NCI-H748 (cell line): ENCODE results near the gene GNL3.
"Not testable (repeated sequence)": the region's sequence is repeated elsewhere in the genome, so short reads cannot be mapped to it uniquely, and the experiment has no call there.

Experiments
- DNase-seq: peaks from one replicate; lab custom pipeline; 2025; ENCODE audit not compliant: unreplicated experiment; lab: John Stamatoyannopoulos, UW

Gene GNL3

DNA sequence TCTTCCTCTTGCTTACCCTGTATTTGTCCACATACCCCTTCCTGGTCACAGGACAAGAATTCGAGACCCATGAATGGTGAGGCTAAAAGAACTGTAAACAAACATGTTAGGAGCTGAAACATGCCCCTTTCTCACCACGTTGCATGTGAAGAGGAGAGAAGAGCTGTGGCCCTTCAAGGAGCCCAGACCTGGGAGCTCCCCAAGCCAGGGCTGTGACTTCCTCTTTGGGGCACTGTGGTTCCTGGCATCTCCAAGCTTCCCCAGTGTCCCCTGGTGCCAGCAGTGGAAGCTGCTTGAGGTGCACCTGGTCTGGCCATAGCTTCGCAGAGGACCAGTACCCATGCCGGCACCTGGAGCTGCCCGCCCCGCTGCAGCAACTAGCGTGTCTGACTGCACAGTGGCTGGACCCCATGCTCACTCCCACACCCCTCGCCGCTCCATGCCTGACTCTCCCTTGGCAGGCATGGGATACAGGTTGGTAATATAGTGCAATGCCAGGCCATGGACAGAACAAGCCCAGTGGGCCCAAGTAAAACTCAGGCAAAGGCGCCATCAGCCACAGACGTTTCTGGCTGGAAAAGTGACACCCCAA, 30.0 kb downstream of the GNL3 start:
- no peak for DNase-seq

DNA sequence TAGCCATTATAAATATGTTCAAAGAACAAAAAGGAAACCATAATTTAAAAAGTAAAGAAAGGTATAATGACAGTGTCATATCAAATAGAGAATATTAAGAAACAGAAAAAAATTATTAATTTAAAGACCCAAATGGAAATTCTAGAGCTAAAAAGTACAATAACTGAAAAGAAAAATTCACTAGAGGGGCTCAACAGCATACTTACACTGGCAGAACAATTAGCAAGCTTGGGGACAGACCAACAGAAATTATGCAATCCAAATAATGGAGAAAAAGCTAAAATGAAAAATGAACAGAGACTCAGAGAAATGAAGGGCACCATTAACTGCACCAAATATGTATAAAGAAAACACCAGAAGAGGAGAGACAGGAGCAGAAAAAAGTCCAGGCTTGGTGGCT, 33.8 kb downstream of the GNL3 start:
- DNase-seq = no peak

DNA sequence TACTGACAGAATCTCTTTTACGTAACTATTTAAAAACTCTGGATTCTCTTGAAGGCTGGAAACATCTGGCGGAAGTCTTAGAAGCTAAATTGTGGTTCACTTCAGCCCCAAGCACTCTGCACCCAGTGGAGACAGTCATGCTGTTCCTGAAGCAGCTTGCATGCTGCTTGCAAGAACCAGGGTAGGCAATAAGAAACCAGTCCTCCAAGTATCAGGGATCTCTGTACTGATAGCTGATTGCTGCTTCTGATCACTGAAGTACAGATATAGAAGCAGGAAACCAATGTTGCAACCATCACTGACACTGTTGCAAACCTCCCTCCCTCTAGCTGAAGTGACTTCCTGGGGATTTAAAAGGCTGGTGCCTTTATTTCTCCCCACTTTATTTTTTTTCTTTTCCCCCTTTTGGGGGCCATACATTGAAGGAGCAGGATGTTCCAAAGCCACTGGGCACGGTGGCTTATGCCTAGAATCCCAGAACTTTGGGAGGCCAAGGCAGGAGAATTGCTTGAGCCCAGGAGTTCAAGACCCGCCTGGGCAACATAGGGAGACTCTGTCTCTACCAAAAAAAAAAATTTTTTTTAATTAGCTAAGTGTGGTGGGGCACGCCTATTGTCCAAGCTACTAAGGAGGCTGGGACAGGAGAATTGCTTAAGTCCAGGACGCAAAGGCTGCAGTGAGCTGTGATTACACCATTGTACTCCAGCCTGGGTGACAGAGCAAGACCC, 35.3 kb downstream of the GNL3 start:
- DNase-seq = no peak

DNA sequence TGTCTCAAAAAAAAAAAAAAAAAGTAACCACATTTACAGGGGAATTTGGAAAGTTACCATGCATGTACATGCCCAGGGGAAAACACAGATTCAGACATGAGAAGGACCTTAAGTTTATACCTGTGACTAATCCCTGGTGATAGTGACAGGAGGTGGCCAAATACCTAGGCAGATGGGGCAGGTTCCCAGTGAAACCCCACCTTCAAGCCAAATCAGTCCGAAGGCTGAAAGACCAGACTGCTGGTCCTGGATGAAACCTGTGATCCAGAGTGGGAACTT, 35.8 kb downstream of the GNL3 start:
- no peak for DNase-seq

DNA sequence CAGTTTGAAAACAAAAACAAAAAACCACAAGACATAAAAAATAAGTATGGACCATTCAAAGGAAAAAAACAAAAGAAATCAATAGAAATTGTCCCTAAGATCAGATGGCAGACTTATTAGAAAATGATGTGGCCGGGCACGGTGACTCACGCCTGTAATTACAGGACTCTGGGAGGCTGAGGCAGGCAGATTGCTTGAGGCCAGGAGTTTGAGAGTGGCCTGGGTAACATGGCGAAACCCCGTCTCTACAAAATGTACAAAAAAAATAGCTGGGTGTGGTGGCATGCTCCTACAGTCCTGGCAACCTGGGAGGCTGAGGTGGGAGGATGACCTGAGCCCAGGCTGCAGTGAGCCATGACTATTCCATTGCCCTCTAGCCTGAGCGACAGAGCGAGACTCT, 36.7 kb downstream of the GNL3 start:
- no peak for DNase-seq

DNA sequence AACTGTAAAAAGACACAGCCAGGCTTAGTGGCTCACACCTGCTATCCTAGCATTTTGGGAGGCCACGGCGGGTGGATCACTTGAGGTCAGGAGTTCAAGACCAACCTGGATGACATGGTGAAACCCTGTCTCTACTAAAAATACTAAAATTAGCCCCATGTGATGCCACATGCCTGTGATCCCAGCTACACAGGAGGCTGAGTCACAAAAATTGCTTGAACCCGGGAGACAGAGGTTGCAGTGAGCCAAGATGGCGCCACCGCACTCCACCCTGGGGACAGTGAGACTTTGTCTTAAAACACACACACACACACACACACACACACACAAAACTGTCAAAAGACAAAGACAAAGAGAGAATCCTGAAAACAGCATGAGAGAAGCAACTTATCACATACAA, 38.1 kb downstream of the GNL3 start:
- no peak for DNase-seq

DNA sequence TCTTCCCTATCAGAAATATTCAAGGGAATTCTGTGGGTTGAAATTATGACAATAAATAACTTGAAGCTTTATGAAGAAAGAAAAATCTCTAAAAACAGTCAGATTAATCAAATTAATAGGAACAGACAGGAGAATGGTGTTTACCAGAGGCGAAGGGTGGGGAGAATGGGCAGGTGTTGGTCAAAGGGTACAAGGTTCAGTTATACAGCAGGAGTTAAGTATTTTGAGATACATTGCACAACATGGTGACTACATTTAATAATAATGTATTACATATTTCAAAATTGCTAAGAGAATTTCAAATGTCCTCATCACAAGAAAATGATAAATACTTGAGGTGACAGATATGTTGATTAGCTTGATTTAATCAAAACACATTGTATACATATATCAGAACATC, 38.7 kb downstream of the GNL3 start:
- no peak for DNase-seq

DNA sequence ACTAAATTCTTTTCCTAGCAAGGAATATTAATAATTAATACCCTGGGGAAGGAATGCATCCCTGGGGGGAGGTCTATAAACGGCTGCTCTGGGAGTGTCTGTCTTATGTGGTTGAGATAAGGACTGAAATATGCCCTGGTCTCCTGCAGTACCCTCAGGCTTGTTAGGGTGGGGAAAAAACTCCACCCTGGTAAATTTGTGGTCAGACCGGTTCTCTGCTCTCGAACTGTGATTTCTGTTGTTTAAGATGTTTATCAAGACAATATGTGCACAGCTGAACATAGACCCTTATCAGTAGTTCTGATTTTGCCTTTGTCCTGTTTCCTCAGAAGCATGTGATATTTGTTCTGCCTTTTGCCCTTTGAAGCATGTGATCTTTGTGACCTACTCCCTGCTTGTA, 42.9 kb downstream of the GNL3 start:
- DNase-seq = not testable (repeated sequence)

DNA sequence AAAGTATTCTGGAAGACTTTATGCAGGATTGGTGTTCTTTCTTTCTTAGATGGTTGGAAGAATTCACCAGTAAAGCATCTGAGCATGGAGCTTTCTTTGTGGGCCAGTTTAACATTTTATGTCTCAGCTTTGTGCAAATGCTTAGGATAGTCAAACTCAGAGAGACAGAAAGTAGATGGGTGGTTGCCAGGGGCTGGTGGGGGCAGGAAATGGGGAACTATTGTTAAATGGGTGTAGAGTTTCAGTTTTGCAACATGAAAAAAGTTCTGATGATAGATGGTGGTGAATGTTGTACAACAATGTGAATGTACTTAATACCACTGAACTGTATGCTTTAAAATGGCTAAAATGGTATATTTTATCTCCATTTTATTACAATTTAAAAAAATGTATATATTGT, 44.8 kb downstream of the GNL3 start:
- no peak for DNase-seq

DNA sequence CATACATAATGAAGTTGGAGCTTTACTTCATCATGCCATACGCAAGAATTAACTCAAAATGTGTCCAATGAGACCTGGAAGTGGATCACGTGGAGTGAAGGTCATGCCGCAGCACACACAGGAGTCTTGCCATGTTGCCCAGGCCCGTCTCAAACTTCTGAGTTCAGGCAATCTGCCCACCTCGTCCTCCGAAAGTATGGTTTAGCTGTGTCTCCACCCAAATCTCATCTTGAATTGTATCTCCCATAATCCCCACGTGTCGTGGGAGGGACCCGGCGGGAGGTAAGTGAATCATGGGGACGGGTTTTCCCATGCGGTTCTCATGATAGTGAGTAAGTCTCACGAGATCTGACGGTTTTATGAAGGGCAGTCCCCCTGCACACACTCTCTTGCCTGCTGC, 45.8 kb downstream of the GNL3 start:
- DNase-seq = no peak

DNA sequence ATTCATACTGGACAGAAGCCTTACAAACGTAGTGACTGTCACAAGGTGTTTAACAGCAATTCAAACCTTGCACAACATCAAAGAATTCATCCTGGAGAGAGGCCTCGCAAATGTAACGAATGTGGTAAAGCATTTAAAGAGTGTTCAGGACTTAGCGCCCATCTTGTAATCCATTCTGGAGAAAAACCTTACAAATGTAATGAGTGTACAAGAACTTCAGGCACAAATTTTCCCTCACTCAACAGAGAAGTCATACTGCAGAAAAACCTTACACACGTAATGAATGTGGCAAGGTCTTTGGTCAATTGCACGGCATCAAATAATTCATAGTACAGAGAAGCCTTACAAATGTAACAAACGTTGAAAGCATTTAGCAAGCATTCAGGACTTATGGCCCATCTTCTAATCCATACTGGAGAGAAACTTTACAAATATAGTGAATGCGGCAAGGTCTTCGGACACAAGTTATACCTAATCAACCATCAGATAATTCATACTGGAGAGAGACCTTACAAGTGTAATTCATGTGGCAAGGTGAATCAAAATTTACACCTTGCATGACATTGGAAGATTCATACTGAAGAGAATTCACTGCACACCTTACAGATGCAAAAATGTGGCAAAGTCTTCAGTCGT, 47.5 kb downstream of the GNL3 start:
- no peak for DNase-seq

DNA sequence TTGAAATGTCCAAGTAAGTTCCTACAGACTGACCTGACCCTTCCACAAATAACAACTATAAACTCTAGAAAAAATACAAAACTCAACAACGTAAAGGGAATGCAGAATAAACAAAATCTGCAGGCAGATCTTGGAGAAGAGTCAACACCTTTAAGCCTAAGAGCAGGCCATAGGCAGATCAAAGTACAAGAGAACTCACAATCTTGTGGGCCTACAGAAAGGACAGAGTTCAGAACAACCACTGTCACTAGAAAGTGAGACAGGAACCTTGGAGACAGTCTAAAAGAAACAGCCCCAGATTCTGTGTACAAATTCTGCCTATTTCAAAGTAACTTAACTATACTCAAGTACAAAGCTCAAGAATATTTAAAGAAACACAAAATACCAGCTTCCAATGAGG, 53.9 kb downstream of the GNL3 start:
- DNase-seq = no peak

DNA sequence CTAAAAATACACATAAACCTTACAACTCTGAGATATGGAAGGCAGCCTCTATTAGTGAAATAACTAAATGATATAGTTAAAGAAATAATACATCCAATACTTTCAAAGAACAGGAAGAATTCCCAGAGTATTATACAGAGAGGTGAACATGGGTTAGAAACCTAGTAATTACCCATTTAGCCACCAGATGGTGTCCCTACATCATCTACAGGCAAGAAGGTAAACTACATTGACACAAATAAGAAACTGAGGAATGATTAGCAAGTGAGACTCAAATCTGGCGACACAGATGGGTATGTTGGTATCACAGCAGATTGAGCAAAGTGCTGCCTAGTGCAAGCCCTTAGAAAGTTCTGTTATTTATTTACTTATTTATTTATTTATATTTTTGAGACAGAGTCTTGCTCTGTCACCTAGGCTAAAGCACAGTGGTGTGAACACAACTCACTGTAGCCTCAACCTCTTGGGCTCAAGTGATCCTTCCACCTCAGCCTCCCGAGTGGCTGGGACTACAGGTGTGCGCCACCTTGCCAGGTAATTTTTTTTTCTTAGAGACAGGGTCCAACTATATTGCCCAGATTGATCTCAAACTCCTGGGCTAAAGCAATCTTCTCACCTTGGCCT, 56.7 kb downstream of the GNL3 start:
- DNase-seq = no peak

DNA sequence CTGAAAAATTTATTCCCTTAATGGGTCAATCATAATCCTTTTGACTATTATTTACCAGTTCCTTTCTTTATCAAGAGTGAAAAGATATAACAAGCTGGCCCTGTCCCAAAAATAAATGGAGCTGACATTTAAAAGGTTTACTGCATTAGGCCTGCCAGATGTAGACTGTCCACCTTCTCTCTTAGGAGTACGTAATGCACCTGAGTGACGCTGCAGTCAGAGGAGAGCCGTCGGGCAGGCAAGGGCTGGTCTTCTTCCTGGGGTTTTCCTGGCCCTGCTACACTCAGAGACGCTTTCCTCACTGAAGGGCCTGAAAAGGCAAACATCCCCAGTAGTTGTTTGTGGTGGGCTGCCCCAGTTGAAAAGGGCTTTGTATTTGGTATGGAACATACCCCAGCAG, 57.3 kb downstream of the GNL3 start:
- DNase-seq = no peak

DNA sequence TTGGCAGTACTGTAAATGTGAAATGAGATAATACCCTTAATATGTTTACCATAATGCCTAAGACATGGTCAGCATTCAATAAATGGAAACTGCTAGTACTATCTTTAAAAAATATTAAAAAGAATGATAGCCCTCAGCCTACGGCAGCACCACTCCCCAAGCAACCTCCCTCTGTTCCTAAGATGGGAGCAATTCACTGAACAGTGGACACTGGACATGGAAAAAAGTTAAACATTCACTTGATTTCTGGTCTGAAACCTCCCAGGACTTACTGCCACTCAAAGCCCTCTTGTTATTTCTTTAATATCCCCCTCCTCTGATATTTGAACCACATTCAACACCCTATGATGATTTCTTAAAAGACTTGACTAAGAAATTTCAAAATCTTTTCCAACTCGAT, 57.9 kb downstream of the GNL3 start:
- DNase-seq = no peak
